Activated naive CD4-positive, alpha-beta T cell treated with anti-CD3 and anti-CD28 coated beads, Interleukin-2, amount 10 ng/mL, durations not matched to agents 7 days and 5 days (primary cell): ENCODE data around the gene SARDH.
A peak's percentile ranks its signal among the peaks of the same experiment; 100 is the strongest.

ENCODE experiments used
- CTCF ChIA-PET: fragments of 350-600 bp; sonication (Branson Sonifier 250); formaldehyde crosslinking; loops from one replicate; lab custom pipeline; 2021; ENCODE audit warnings: antibody characterized with exemption; lab: Charles Lee
- DNase-seq: peaks from one replicate; pipeline ENCODE4 v3.0.0-alpha.2; 2020
- H3K27ac Mint-ChIP-seq: one replicate; pipeline ENCODE4 v1.8.0; 2021; ENCODE audit warnings: mild to moderate bottlenecking, moderate library complexity, mixed read lengths
- H3K27me3 Mint-ChIP-seq: one replicate; pipeline ENCODE4 v1.8.0; 2021; ENCODE audit warnings: mild to moderate bottlenecking, mixed read lengths
- H3K36me3 Mint-ChIP-seq: one replicate; pipeline ENCODE4 v1.8.0; 2021; ENCODE audit warnings: mixed read lengths
- H3K4me1 Mint-ChIP-seq: one replicate; pipeline ENCODE4 v1.8.0; 2021; ENCODE audit warnings: mixed read lengths
- H3K4me3 Mint-ChIP-seq: one replicate; pipeline ENCODE4 v1.8.0; 2021; ENCODE audit warnings: mild to moderate bottlenecking, moderate library complexity, mixed read lengths
- H3K9me3 Mint-ChIP-seq: one replicate; pipeline ENCODE4 v1.8.0; 2021; ENCODE audit warnings: mixed read lengths

SARDH gene

GRCh38 chr9:133738640-133739225 lies 581 bp upstream of the SARDH start:
- Mint-ChIP-seq H3K36me3 (no peaks in the 10 kb centered on the region), H3K27ac (no peak overlapping the region), H3K4me1 (no peaks in the 10 kb centered on the region), H3K27me3 (peaks cover 18% of the 10 kb centered on the region), H3K9me3 (no peaks in the 10 kb centered on the region), H3K4me3 (no peak overlapping the region)
- DNase-seq = no peak
- CTCF ChIA-PET = interaction anchor here (0.8 kb wide), 1 partner anchor 16 kb away, joined by 3 read pairs; no protein-coding TSS in a partner anchor

- no peak overlapping the region for H3K27ac Mint-ChIP-seq
- CTCF ChIA-PET = no interaction called here
- no peaks in the 10 kb centered on the region for H3K4me1 Mint-ChIP-seq
- peaks cover 12% of the 10 kb centered on the region for H3K27me3 Mint-ChIP-seq
- H3K36me3 Mint-ChIP-seq = no peaks in the 10 kb centered on the region
- no peaks in the 10 kb centered on the region for H3K9me3 Mint-ChIP-seq
- H3K4me3 Mint-ChIP-seq = no peak overlapping the region
- DNase-seq = no peak
Observed at GRCh38 chr9:133737071-133737773, 930 bp downstream of the SARDH start.

GRCh38 chr9:133735931-133736330 lies 2.2 kb downstream of the SARDH start:
- no peak for DNase-seq
- no peak overlapping the region for H3K27ac Mint-ChIP-seq
- H3K4me3 Mint-ChIP-seq = no peak overlapping the region
- peaks cover 10% of the 10 kb centered on the region for H3K27me3 Mint-ChIP-seq
- no peaks in the 10 kb centered on the region for H3K9me3 Mint-ChIP-seq
- H3K36me3 Mint-ChIP-seq = no peaks in the 10 kb centered on the region
- CTCF ChIA-PET = no interaction called here
- H3K4me1 Mint-ChIP-seq = no peaks in the 10 kb centered on the region

- H3K27ac Mint-ChIP-seq = no peak overlapping the region
- no peaks in the 10 kb centered on the region for H3K36me3 Mint-ChIP-seq
- no peaks in the 10 kb centered on the region for H3K4me1 Mint-ChIP-seq
- peaks cover 9% of the 10 kb centered on the region for H3K27me3 Mint-ChIP-seq
- no peaks in the 10 kb centered on the region for H3K9me3 Mint-ChIP-seq
- no peak for DNase-seq
- CTCF ChIA-PET = no interaction called here
- no peak overlapping the region for H3K4me3 Mint-ChIP-seq
Observed at GRCh38 chr9:133735415-133735775, 2.8 kb downstream of the SARDH start.

- Mint-ChIP-seq H3K9me3 (no peaks in the 10 kb centered on the region), H3K4me3 (no peak overlapping the region), H3K4me1 (no peaks in the 10 kb centered on the region), H3K36me3 (no peaks in the 10 kb centered on the region), H3K27me3 (peaks cover 9% of the 10 kb centered on the region), H3K27ac (no peak overlapping the region)
- CTCF ChIA-PET = interaction anchor here (1.4 kb wide), 1 partner anchor 8 kb away, joined by 8 read pairs; no protein-coding TSS in a partner anchor
- no peak for DNase-seq
Observed at GRCh38 chr9:133734590-133735414, 3.4 kb downstream of the SARDH start.

- H3K4me1 Mint-ChIP-seq = no peaks in the 10 kb centered on the region
- DNase-seq = no peak
- no peak overlapping the region for H3K27ac Mint-ChIP-seq
- no peaks in the 10 kb centered on the region for H3K36me3 Mint-ChIP-seq
- no peak overlapping the region for H3K4me3 Mint-ChIP-seq
- CTCF ChIA-PET = interaction anchor here (1.4 kb wide), 1 partner anchor 9 kb away, joined by 8 read pairs; no protein-coding TSS in a partner anchor
- no peaks in the 10 kb centered on the region for H3K9me3 Mint-ChIP-seq
- peaks cover 2% of the 10 kb centered on the region for H3K27me3 Mint-ChIP-seq
Observed at GRCh38 chr9:133733796-133734533, 4.2 kb downstream of the SARDH start.

GRCh38 chr9:133733421-133733795 lies 4.7 kb downstream of the SARDH start:
- H3K36me3 Mint-ChIP-seq = no peaks in the 10 kb centered on the region

GRCh38 chr9:133732639-133733408 lies 5.3 kb downstream of the SARDH start:
- CTCF ChIA-PET = no interaction called here
- DNase-seq = peak; percentile 14
- H3K4me3 Mint-ChIP-seq = no peak overlapping the region
- no peaks in the 10 kb centered on the region for H3K9me3 Mint-ChIP-seq
- no peaks in the 10 kb centered on the region for H3K27me3 Mint-ChIP-seq
- H3K27ac Mint-ChIP-seq = no peak overlapping the region
- H3K4me1 Mint-ChIP-seq = no peaks in the 10 kb centered on the region
- H3K36me3 Mint-ChIP-seq = no peaks in the 10 kb centered on the region

More at GRCh38 chr9:133733421-133733795, 4.7 kb downstream of the SARDH start:
- Mint-ChIP-seq H3K9me3 (no peaks in the 10 kb centered on the region), H3K27ac (no peak overlapping the region), H3K27me3 (no peaks in the 10 kb centered on the region), H3K4me1 (no peaks in the 10 kb centered on the region), H3K4me3 (no peak overlapping the region)
- no peak for DNase-seq
- CTCF ChIA-PET = interaction anchor here (1.4 kb wide), 1 partner anchor 9 kb away, joined by 8 read pairs; no protein-coding TSS in a partner anchor

GRCh38 chr9:133731876-133732638 lies 6.1 kb downstream of the SARDH start:
- Mint-ChIP-seq H3K4me1 (no peaks in the 10 kb centered on the region), H3K9me3 (no peaks in the 10 kb centered on the region), H3K27me3 (no peaks in the 10 kb centered on the region), H3K4me3 (no peak overlapping the region), H3K27ac (no peak overlapping the region), H3K36me3 (no peaks in the 10 kb centered on the region)
- peak; percentile 19 for DNase-seq
- CTCF ChIA-PET = interaction anchor here (0.7 kb wide), 1 partner anchor 11 kb away, joined by 3 read pairs; no protein-coding TSS in a partner anchor

GRCh38 chr9:133730994-133731715 lies 7.0 kb downstream of the SARDH start:
- H3K27ac Mint-ChIP-seq = no peak overlapping the region
- peaks cover 8% of the 10 kb centered on the region for H3K4me1 Mint-ChIP-seq
- CTCF ChIA-PET = interaction anchor here (0.7 kb wide), 1 partner anchor 12 kb away, joined by 3 read pairs; no protein-coding TSS in a partner anchor
- no peaks in the 10 kb centered on the region for H3K36me3 Mint-ChIP-seq
- no peaks in the 10 kb centered on the region for H3K9me3 Mint-ChIP-seq
- peak; percentile 7 for DNase-seq
- H3K4me3 Mint-ChIP-seq = no peak overlapping the region
- peaks cover 6% of the 10 kb centered on the region for H3K27me3 Mint-ChIP-seq

GRCh38 chr9:133729617-133730281 lies 8.4 kb downstream of the SARDH start:
- peak; percentile 16 for DNase-seq
- H3K36me3 Mint-ChIP-seq = no peaks in the 10 kb centered on the region
- no peaks in the 10 kb centered on the region for H3K9me3 Mint-ChIP-seq
- CTCF ChIA-PET = interaction anchor here (1.2 kb wide), 1 partner anchor 10 kb away, joined by 3 read pairs; no protein-coding TSS in a partner anchor
- H3K27me3 Mint-ChIP-seq = peaks cover 14% of the 10 kb centered on the region
- no peak overlapping the region for H3K4me3 Mint-ChIP-seq
- no peak overlapping the region for H3K27ac Mint-ChIP-seq
- peaks cover 8% of the 10 kb centered on the region for H3K4me1 Mint-ChIP-seq
